B cell (primary cell): Measurements from ENCODE around the gene VPS51.

Experiments used
- CTCF ChIP-seq: fragments of 200-600 bp; IDR thresholded peaks from one replicate; pipeline ENCODE4 v1.8.0; 2022; ENCODE audit warnings: antibody characterized with exemption, mild to moderate bottlenecking
- EZH2 ChIP-seq: IDR thresholded peaks from 2 replicates; pipeline ENCODE4 v1.6.1; 2012; ENCODE audit warnings: borderline replicate concordance, low read depth, mild to moderate bottlenecking, moderate library complexity, low read length; ENCODE audit not compliant: insufficient read depth, poor library complexity, severe bottlenecking

- TF ChIP-seq CTCF (no peak), EZH2 (no peak)
Measured at GRCh38 chr11:65102142-65103095, 6.4 kb downstream of the VPS51 start.
